ENCODE results near the gene PNMA6A.
"Not testable (repeated sequence)": the region's sequence is repeated elsewhere in the genome, so short reads cannot be mapped to it uniquely, and the experiment has no call there.

- not testable (repeated sequence) for TF ChIP-seq CTCF (conservative IDR thresholded peaks at IDR 0.05; ENCODE audit: low read depth, low read length); POLR2A (IDR thresholded peaks at IDR 0.05; ENCODE audit: low read depth, low read length)
These were observed 48.0 kb downstream of the PNMA6A start for GRCh38 chrX:153120230-153120629.
